HepG2 (cell line): ENCODE measurements around the gene CLPX. TPM values are rescaled to one million over a fixed set of nuclear protein-coding genes. Genes with fewer than 3 reads are reported as not detected.

Experiments
- BRCA1 ChIP-seq: sonication (generic); formaldehyde crosslinking; IDR thresholded peaks from 2 replicates; pipeline ENCODE4 v1.4.0; 2020; ENCODE audit warnings: missing genetic modification reagents
- HOXA3 ChIP-seq: sonication (generic); formaldehyde crosslinking; IDR thresholded peaks from 2 replicates; pipeline ENCODE4 v1.5.0; 2020; ENCODE audit warnings: missing genetic modification reagents
- HOXD1 ChIP-seq: sonication (generic); formaldehyde crosslinking; IDR thresholded peaks from 2 replicates; pipeline ENCODE4 v1.5.0; 2020; ENCODE audit warnings: missing genetic modification reagents
- NFE2L1 ChIP-seq: sonication (generic); formaldehyde crosslinking; IDR thresholded peaks from 2 replicates; pipeline ENCODE4 v1.4.0; 2020; ENCODE audit warnings: missing genetic modification reagents, mild to moderate bottlenecking, borderline replicate concordance
- NFRKB ChIP-seq: fragments of 450-650 bp; IDR thresholded peaks from 2 replicates; pipeline ENCODE4 v1.6.1; 2017
- PBX3 ChIP-seq: sonication (generic); formaldehyde crosslinking; IDR thresholded peaks from 2 replicates; pipeline ENCODE4 v1.8.1; 2023; ENCODE audit warnings: missing genetic modification reagents, inconsistent platforms, borderline replicate concordance
- SALL2 ChIP-seq: sonication (generic); formaldehyde crosslinking; IDR thresholded peaks from 2 replicates; pipeline ENCODE4 v1.8.1; 2023; ENCODE audit warnings: mild to moderate bottlenecking, missing genetic modification reagents, inconsistent platforms
- SOX5 ChIP-seq: IDR thresholded peaks from 2 replicates; pipeline ENCODE4 v1.6.1; 2016; ENCODE audit warnings: borderline replicate concordance
- TFAP4 ChIP-seq: sonication (generic); IDR thresholded peaks from 2 replicates; pipeline ENCODE4 v1.6.1; 2016; ENCODE audit warnings: low read depth, borderline replicate concordance
- TFDP1 ChIP-seq: IDR thresholded peaks from 2 replicates; pipeline ENCODE4 v1.6.1; 2016; ENCODE audit warnings: missing compliant biosample characterization, missing genetic modification reagents, borderline replicate concordance
- ZBTB34 ChIP-seq: sonication (generic); formaldehyde crosslinking; IDR thresholded peaks from 2 replicates; pipeline ENCODE4 v1.8.0; 2022; ENCODE audit warnings: mild to moderate bottlenecking, missing genetic modification reagents
- ZBTB38 ChIP-seq: sonication (generic); formaldehyde crosslinking; IDR thresholded peaks from 2 replicates; pipeline ENCODE4 v1.5.1; 2020; ENCODE audit warnings: mild to moderate bottlenecking, missing genetic modification reagents
- ZFP36L2 ChIP-seq: sonication (generic); formaldehyde crosslinking; IDR thresholded peaks from 2 replicates; pipeline ENCODE4 v1.4.0; 2020; ENCODE audit warnings: missing genetic modification reagents
- ZFP37 ChIP-seq: sonication (generic); formaldehyde crosslinking; IDR thresholded peaks from 2 replicates; pipeline ENCODE4 v1.4.0; 2020; ENCODE audit warnings: missing genetic modification reagents, borderline replicate concordance
- ZFY ChIP-seq: sonication (generic); formaldehyde crosslinking; IDR thresholded peaks from 2 replicates; pipeline ENCODE4 v1.4.0; 2020; ENCODE audit warnings: missing genetic modification reagents
- ZNF10 ChIP-seq: sonication (generic); formaldehyde crosslinking; IDR thresholded peaks from 2 replicates; pipeline ENCODE4 v1.4.0; 2020; ENCODE audit warnings: mild to moderate bottlenecking, low read depth, missing genetic modification reagents, borderline replicate concordance
- ZNF263 ChIP-seq: sonication (generic); formaldehyde crosslinking; IDR thresholded peaks from 2 replicates; pipeline ENCODE4 v1.4.0; 2020; ENCODE audit warnings: missing genetic modification reagents
- ZNF292 ChIP-seq: sonication (generic); formaldehyde crosslinking; IDR thresholded peaks from 2 replicates; pipeline ENCODE4 v1.8.1; 2022; ENCODE audit warnings: mild to moderate bottlenecking, low read depth, missing genetic modification reagents, borderline replicate concordance
- ZNF337 ChIP-seq: sonication (generic); formaldehyde crosslinking; IDR thresholded peaks from 2 replicates; pipeline ENCODE4 v1.5.1; 2020; ENCODE audit warnings: missing genetic modification reagents, low read depth, mild to moderate bottlenecking, borderline replicate concordance
- ZNF558 ChIP-seq: sonication (generic); formaldehyde crosslinking; IDR thresholded peaks from 2 replicates; pipeline ENCODE4 v1.9.0; 2022; ENCODE audit warnings: mild to moderate bottlenecking, missing genetic modification reagents, borderline replicate concordance
- ZNF577 ChIP-seq: sonication (generic); formaldehyde crosslinking; IDR thresholded peaks from 2 replicates; pipeline ENCODE4 v1.4.0; 2020; ENCODE audit warnings: mild to moderate bottlenecking, low read depth, missing genetic modification reagents, borderline replicate concordance
- ZNF616 ChIP-seq: sonication (generic); formaldehyde crosslinking; IDR thresholded peaks from 2 replicates; pipeline ENCODE4 v1.5.0; 2020; ENCODE audit warnings: low read depth, mild to moderate bottlenecking, missing genetic modification reagents
- ZNF670 ChIP-seq: sonication (generic); formaldehyde crosslinking; IDR thresholded peaks from 2 replicates; pipeline ENCODE4 v1.8.0; 2022; ENCODE audit warnings: mild to moderate bottlenecking, missing genetic modification reagents, borderline replicate concordance
- ZNF83 ChIP-seq: sonication (generic); formaldehyde crosslinking; IDR thresholded peaks from 2 replicates; pipeline ENCODE4 v1.4.0; 2020; ENCODE audit warnings: missing genetic modification reagents, mild to moderate bottlenecking, borderline replicate concordance
- polyA plus RNA-seq, 8 experiments: library from polyadenylated mRNA; depleted of rRNA in 3 of 8; stranded (reverse) in 7 of 8; unstranded in 1 of 8; fragments of >200 nt; fragmentation: Illumina TruSeq in 4 of 8; extraction: Trizol in 4 of 8; gene quantifications; 2 replicates each; pipeline versions ENCODE4 v1.2.1 to v1.2.3, GENCODE V29; 2011 to 2016; ENCODE audit warnings: low read depth in 4 of 8, missing spikeins in 1 of 8, mixed read lengths in 1 of 8; ENCODE audit not compliant: insufficient read depth in 1 of 8
- total RNA-seq, 5 experiments: library from RNA; depleted of rRNA; stranded (reverse); fragments of >200 nt; fragmentation: Illumina TruSeq; extraction: Trizol; gene quantifications; 2 replicates each; pipeline ENCODE4 v1.2.3, GENCODE V29; 2016; ENCODE audit warnings: low read depth in 1 of 5

CLPX gene
- total and polyA plus RNA-seq, 2 of the 13 experiments (the other 11 are each of a cell fraction or from before 2014, with no cell fraction given), result 33.9 to 61.3 TPM

GRCh38 chr15:65133548-65134200 is 51.5 kb downstream of the CLPX start, which contains the start of gene PDCD7 (continued):
- TF ChIP-seq ZNF670 (CRISPR knock-in tag) (no peak), ZNF616 (CRISPR knock-in tag) (no peak), TFAP4 (no peak), PBX3 (CRISPR knock-in tag) (no peak), ZBTB38 (CRISPR knock-in tag) (no peak), ZFP37 (no peak), ZNF10 (no peak), ZNF263 (CRISPR knock-in tag) (no peak), HOXD1 (CRISPR knock-in tag) (no peak), SALL2 (CRISPR knock-in tag) (peak; percentile 60; the same call in 1 of the 2 replicates), ZNF558 (no peak), TFDP1 (peak; percentile 35; the same call in 1 of the 2 replicates), HOXA3 (CRISPR knock-in tag) (peak; percentile 93), ZNF292 (CRISPR knock-in tag) (0 out of 2 replicates have a peak, but pooled peaks have one; percentile 19), NFE2L1 (CRISPR knock-in tag) (no peak), ZFY (CRISPR knock-in tag) (peak; percentile 83), ZBTB34 (CRISPR knock-in tag) (no peak; the same call in 1 of the 2 replicates), BRCA1 (CRISPR knock-in tag) (no peak), ZNF337 (CRISPR knock-in tag) (no peak), NFRKB (no peak), ZNF577 (CRISPR knock-in tag) (no peak), SOX5 (no peak), ZFP36L2 (CRISPR knock-in tag) (no peak), ZNF83 (CRISPR knock-in tag) (no peak)
